ENCODE data around the gene G6PC2. TPM values are rescaled to one million over a fixed set of nuclear protein-coding genes. Genes with fewer than 3 reads are reported as not detected.

G6PC2 gene
- total and polyA plus RNA-seq, 2 of the 8 experiments (the other 6 are each of a cell fraction or from before 2014, with no cell fraction given), result not detected

- TF ChIP-seq CHD7 (IDR thresholded peaks at IDR 0.05; ENCODE audit: insufficient replicate concordance, low read length) (no peak), YY1 (IDR thresholded peaks at IDR 0.05; ENCODE audit: low read depth, low read length) (no peak), RAD21 (IDR thresholded peaks at IDR 0.05 in 1 of 2, conservative IDR thresholded peaks at IDR 0.05 in 1 of 2; ENCODE audit: low read depth in 2 of 2, low read length in 2 of 2) (no peak), SIRT6 (IDR thresholded peaks at IDR 0.05; ENCODE audit: low read length) (no peak), ATF2 (IDR thresholded peaks at IDR 0.05; ENCODE audit: low read length) (no peak), TEAD4 (IDR thresholded peaks at IDR 0.05; ENCODE audit: low read depth, low read length) (no peak)
These were observed 47.6 kb upstream of the G6PC2 start (continued) for GRCh38 chr2:168853471-168853870.
